ENCODE measurements around the gene GRAP. TPM values are rescaled to one million over a fixed set of nuclear protein-coding genes. Genes with fewer than 3 reads are reported as not detected.
A peak's percentile ranks its signal among the peaks of the same experiment; 100 is the strongest.

The GRAP gene
- total RNA-seq, 1 experiment from 2014 or later: not detected

DNA sequence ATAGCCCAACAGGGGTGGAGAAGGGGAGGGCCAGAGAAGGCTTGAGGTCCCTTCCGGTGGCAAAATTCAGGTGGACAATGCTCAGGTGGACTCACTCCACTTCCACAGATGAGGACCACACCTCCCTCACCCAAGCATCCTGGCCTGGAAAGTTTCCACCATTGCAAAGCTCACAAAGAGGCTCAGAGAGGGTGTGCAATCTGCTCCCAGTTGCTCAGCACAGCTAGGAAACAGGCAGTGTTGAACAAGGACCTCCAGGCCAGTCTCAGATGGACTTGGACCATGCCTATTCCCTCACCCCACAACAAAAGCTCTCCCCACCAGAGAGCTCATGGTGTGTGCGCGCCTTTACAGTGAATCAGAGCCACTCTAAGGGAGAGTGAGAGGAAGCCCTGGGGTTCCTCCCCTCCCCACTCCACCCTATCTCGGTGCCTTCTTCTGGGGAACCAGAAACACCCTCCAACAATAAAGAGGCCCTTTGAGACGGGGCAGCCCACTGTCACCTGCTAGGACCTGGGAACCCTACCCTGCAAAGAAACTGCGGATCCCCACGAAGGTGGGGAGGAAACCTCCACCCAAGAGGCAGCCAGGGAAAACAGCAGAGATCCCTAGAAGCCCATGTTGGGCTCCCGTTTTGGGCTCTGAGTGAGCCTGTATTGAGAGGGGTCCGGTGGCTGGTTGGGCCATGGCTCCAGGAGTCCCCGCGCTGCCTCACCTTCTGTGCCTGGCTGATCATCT lies 43.8 kb downstream of the GRAP start:
- DNase-seq (ENCODE audit: low read depth): no peak

DNA sequence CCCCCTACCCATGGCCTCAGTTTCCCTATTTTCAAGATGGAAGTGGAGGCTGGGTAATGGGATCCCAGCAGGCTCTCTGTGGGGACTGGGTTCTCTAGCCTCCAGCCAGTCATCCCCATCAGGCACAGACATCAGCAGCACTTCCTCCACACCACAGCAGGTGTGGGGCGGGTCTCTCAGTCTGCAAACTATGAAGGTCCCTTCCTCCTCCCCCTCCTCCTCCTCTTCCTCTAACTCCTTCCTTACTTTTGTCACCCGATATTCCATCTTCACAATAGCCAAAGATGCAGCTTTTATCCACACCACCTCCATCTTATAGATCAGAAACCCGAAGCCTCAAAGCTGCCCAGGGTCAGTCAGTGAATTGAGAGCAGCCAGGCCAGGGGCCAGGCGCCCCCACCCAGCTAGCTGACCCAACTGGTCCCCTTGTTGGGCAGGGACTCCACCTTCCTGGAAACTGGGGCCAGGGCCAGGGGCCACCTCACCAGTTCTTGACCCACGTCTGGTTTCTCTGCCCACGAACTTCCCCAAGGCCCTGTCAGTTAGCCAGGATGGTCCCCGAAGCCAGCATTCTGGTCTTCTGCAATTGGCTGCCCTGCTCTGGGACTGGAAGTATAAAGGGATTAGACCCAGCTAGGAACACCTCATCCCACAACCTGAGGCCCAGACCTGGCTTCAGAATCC lies 44.7 kb downstream of the GRAP start:
- DNase-seq (ENCODE audit: low read depth): no peak

DNA sequence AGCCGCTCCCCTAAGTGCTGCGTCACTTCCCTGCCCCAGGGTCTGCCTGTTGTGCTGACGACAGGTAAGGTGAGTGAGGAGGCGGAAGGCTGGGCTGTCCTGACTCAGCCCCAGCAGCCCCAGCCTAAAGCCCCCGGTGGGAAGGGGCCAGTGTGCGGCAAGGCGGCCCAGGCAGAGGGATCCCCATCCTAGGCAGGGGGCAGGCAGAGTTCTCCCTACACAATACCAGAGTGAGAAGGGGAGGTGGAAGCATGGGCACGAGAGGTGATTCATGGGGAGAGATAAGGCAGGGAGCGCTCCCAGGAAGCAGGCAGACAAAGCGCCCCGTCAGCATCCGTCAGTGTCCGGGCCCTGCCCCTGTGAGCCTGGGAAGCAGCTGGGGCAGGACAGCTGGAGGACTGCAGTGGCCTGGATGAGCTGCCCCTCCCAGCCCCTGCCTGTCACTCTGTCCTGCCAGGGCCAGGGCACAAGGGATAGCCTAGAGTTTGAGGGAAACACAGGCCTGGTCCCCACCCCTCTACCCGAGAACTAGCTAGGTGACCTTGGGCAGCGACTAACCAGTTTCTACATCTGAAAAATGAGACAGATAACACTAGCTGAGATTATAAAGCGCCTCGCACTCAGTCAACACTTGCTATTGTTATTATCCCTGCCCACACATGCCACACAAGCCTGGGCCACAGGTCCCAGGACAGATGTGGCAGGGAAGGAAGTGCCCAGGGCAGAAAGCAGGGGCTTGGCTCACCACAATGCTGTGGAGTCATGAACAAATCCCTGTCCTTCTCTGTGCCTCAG lies 46.0 kb downstream of the GRAP start:
- DNase-seq (ENCODE audit: low read depth): peak; percentile 26

DNA sequence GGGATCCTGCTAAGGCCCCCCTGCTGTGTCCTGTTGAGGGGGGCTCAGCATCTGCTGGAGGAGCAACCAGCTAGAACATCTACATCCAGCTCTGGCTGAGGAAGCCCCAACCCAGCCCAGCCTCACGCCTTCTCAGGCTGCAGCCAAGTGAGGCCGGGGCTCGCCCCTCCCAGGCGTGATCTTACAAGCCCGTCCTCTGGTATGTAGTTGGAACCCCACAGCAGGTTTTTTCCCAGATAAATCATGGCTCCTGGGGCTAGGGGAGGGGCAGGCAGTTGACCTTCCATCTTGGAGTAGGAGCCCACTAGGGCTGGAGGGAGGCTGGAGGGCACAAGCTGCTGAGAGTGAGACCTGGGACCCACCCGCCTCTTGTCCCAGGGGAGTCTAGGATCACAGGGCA lies 46.8 kb downstream of the GRAP start:
- DNase-seq (ENCODE audit: low read depth): no peak

DNA sequence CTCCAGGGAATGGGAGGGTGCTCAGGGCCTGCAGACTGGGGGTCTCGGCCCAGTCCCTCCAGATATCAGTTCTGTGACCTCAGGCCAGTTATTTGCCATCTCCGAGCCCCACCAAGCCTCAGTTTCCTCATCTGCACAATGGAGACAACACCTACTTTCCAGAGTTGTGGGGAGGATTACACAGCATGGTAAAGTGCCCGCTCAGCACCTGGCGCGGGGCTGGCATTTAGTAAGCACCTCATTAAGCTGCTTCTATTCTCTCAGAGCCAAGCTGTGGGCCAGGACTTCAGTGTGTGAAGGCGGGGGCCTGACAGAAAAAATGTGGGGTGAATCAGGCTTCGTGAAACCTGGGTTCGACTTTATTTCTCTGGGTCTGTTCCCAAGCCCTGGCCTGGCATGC lies 47.4 kb downstream of the GRAP start:
- no peak for DNase-seq (ENCODE audit: low read depth)

DNA sequence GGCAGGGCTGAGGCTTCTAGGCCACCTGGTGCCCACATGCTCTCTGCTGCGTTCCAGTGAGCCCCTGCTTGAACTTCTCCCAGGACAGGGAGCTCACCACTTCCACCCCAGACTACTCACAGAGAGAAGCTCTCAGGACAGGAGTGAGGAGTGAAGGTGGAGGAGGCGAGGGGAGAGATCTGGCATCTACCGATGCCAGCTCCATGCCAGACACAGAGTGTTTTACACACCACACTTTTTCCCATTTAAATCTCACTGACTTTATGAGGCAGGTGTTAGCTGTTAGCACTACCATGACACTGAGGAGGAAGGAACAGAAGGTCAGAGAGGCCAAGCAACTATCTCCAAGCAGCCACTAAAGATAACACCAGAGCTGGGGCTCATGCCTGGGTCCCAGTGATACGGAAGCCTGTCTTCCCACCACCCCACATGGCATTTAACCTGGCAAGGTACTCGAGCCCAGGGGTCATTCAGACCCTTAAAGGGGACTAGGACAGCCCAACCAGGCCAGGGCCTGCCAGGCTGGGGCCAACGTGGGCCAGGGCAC lies 49.0 kb downstream of the GRAP start:
- no peak for DNase-seq (ENCODE audit: low read depth)

DNA sequence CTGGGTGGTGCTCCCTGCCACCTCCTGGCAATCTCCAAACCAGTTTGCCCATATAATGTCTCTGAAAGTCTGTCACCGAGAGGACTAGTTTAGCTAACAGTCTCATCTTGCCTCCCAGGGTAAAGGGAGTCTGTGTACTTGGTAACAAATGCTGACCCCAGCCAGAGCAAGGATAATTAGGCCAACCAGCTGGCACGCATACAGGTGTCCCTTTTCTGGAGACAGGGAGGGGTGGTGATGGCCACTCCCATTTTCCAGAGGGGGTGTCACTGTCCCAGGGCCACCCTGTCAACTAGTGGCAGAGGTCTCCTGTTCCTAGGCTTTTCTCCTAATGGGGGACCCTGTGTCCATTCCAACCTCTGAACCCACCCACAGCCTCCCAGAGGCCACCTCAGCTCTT lies 50.3 kb downstream of the GRAP start:
- DNase-seq (ENCODE audit: low read depth): no peak

DNA sequence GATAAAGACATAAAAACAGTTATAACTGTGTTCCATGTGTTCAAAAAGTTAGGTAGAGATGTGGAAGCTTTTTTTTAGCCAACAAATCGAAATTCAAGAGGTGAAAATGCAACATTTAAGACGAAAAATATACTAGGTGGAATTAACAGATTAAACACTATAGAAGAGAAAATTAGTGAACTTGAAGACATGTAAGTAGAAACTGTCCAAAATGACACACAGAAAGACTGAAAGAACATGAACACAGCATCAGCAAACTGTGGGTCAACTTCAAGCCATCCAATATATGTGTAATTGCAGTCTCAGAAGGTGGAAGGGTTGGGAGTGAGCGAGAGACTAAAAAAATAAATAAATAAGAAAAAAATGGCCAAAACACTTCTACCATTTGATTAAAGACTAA lies 51.5 kb downstream of the GRAP start:
- no peak for DNase-seq (ENCODE audit: low read depth)

DNA sequence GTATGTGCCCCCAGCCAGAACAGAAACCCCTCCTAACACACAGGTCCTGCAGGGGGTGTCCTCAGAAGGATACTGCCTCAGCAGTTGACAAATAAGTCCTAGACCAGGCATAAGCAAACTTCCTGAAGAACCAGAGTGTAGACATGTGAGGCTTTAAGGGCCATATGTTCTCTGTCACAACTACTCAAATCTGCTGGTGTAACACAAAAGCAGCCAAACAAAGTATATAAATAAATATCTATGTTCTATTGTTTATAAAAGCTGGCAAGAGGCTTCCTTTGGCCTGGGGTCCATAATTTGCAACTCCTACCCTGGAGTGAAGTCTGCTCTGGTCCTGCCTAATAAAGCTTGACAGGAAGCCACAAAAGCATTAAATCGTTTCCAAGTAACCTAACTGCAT lies 52.1 kb downstream of the GRAP start:
- no peak for DNase-seq (ENCODE audit: low read depth)

DNA sequence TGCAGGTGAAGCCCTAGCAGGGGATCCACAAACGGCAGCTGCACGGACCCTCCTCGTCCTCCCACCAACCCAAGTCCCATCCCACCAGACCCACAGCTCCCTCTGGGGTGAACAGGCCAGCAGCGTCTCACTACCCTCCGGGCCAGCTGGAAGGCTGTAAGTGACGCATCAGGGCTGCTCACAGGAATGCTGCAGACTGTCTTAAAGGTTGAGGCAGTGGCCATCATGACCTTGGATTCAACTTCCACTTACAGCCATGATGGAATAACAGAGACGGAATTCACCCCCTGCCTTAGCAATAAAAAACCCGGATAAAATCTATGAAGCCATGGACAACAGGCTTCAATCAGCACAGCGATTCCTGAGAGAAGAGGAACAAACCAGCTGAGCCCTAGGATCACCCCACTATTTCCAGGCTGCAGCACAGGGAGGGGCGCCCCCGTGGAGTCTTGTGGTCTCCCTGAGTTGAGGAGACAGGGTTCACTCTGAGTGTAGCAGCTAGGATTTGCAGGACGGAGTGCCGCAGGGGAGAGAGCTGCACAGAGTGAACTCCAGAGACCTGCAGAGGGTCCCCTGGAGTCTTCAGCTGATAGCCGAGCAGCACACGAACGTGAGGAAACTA lies 52.7 kb downstream of the GRAP start:
- DNase-seq (ENCODE audit: low read depth): no peak

DNA sequence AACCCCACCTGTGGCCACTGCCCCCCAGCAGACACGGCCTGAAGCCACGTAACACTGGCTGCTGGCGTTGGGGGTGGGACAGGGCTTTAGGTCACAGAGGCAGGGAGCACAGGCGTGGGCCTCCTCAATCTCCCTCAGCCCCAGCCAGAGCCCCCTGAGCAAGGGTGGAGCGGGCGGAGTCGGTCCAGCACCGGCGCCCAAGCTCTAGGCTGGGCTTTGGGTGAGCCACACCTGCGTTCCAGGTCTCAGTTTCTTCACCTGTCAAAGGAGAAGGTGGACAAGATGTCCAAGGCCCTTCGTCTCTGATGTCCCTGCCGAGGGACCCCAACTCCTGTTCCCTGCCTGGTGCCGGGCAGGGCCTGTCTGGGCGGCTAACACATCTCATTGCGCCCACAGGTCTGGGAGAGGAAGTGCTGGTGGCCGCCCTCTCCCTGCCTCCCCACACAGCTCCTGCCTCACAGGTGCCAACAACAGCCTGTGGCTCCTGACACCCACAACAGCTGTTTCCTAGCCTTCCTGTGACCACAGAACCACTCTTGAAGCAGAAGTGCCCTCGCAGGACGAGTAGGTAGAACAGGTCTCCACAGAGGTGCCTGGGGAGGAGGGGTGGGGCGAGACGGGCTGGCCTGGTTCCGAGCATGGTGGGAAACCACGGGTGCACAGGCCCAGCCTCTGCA lies 54.2 kb downstream of the GRAP start:
- no peak for DNase-seq (ENCODE audit: low read depth)

DNA sequence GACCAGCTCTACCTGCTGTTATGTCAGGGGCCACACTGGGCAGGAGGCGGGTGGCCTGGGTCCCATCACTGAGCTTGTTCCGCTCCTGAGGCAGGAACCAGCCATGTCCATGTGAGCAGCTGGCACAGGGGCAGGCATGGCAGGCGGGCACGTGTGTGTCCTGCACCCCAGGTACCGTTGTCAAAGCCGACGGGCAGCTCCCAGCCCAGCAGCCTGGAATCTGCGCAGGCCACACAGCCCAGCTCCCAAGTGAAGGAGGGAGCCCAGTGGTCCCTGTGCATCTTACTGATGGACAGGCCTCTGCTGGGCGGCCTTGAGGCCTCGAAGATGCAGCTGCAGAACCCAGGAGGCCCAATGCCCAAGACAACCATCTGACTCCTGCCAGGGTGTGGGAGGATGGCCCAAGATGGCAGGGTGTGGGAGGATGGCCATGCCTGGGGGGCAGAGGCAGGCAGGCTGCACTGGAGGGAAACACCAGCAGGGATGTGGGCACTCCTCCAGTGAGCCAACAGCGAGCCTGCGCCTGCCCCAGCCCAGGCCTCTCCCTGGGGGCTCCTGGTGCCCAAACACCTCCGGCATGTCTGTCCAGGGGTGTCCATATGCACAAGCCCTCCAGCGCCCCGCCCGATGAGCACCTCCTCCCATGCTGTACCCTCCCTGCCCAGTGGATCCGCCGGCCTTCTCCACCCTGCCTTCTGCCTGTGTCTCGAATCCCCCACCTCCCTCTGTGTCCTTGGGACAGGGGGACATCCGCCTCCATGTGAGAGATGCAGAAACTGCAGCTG lies 55.0 kb downstream of the GRAP start:
- no peak for DNase-seq (ENCODE audit: low read depth)

DNA sequence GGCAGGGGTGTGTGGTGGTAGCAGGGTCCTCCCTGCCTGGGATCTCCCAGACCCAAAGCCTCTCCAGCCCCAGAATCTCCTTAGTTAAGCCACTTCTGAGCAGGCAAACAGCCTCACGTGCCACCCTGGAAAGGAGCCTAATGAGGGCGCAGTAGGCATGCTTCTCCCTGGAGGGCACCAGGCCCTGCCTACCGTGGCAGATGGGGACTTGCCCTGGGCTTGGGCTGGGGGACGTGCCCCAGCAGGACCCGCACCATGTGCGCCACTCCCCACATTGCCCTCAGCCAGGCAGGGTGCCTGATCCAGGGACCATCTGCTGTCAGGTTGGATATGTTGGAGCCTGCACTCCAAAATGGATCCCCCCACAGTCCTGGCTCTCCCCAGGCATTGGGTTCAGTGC lies 56.4 kb downstream of the GRAP start:
- no peak for DNase-seq (ENCODE audit: low read depth)

DNA sequence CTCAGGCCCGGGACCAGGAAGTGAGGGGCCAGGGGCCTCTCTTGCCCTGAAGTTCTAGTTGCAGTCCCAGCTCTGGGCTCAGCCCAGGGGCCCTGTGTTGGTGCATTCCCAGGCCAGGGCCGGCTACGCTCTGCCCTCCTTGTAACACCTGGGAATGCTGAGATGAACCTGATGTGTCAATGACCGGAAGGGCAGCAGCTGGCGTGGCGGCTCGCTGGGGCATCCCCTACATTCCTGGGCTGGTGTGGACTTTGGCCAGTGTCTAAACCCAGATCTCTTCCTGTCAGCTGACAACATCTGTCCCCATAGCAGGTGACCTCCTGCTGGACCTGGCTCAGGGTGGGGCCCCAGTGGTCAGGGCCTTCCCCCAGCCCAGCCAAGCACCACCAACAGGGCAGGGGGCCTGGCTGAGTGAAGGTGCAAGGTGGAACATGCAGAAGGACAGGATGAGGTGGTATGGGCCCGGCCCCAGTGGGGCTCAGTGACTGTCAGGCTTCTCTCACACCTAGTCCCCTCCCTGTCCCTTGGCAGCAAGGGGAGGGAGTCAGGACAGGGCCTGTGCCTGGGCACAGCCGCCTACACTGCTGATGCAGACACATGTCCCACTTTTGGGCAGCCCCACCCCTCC lies 58.1 kb downstream of the GRAP start:
- no peak for DNase-seq (ENCODE audit: low read depth)

DNA sequence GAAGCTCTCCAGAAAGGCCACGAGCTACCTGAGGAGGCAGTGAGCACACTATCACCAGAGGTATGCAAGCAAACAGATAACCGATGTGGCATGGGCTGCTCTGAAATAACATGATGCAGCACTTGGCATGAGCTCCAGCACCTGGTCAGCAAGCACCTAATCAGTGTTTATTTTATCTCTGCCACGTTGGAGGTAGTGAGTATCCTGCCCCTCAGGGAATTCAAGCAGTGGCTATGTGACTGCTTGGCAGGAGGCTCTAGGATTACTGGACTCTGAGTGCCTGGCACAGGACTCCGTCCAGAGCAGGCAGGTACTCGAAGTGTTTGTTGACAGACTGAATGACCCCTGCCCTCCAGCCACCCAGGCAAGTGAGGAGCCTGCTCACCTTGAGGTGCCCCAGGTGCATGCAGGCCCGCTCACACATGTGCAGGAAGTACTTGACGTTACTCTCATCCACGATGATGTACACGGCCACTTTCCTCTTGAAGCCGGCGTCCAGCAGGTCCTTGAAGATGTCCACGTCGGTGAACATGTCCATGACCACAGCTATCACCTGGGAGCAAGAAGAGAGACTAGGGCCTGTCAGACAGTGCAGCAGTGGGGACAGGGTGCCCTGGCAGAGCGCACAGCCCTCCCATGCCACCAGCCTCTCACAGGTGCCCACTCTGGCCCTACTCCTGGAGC lies 58.8 kb downstream of the GRAP start:
- no peak for DNase-seq (ENCODE audit: low read depth)

DNA sequence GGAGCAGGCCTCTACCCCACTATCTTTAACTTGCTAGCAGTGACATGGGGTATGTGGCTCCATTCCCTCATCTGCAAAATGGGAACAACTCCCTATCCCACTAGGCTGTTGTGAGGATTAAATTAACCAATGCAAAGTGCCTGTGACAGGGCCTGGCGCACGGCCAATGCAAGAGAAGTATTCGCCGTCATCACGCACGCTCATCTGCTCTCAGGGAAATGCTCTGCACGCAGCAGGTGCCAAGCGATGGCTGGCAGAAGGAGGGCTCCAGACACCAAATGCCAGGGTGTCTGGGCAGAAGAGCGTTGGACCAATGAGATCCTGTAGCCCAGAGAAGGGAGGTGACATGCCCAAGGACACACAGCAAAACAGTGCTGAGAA lies 59.5 kb downstream of the GRAP start:
- DNase-seq (ENCODE audit: low read depth): no peak

DNA sequence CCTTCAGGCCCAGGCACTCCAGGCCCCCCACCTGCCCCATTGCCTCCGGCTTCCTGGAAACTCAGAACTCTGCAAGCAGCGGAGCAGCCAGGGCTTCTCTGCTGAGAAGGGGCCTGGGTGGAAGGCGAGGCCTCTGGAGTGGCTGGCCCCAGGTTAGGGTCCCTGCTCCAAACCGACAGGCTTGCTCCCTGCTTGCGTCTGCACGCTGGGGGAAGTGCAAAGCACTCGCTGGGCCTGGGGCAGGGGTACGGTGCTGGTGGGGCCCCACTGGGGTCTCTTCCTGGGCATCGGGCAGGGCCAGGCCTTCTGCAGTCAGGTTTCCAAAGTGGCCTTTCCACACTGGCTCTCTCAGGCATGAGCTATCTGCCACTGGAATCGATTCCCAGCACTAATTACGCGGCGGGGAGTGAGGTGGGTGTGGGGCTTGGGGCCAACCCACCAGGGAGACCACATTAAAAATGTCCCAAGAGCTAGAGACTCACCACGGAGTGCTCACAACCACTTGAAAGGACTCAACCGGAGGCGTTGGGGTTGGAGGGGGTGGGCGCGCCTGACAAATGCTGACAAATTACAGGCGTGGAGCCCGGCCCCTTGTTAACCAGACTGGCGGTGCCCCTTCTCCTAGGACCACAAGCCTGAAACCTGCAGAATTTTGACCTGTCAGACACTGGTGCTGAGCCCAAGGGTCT lies 60.1 kb downstream of the GRAP start:
- no peak for DNase-seq (ENCODE audit: low read depth)

DNA sequence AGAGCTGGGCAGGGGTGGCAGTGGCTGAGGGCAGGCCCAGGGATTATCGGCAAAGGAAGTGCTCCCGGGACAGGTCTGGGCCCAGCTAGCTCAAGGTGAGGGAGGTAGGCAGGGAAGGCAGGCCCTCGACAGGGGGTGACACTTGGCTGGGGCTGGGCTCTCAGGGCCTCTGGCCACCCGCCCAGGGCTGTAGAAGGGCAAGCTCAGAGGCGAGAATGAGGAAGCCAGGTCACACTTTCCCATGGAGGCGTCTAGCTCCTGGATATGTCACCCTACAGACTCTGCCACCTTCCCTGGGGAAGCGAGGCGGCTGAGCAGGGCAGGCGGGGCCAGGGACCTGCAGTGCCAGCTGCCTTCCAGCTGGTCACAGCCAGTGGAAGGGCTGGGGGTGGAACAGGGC lies 61.3 kb downstream of the GRAP start:
- no peak for DNase-seq (ENCODE audit: low read depth)

All from RPMI7951 (cell line).